Suprapubic skin (tissue), 3 donors: ENCODE results near the gene FAM186B.

Experiments
- POLR2AphosphoS5 ChIP-seq, 3 donors: sonication (generic); formaldehyde crosslinking; IDR thresholded peaks; one replicate each; pipeline ENCODE4 v1.6.1; 2017; ENCODE audit warnings: antibody characterized with exemption in 3 of 3
- TF ChIP-seq, protein P1 (sequence below), 2 donors: fragments of 200-600 bp in 1 of 2; fragments of 450-650 bp in 1 of 2; sonication (generic) in 1 of 2; IDR thresholded peaks; one replicate each; pipeline ENCODE4 v1.5.1; 2016 to 2019; ENCODE audit warnings: antibody characterized with exemption in 2 of 2, mild to moderate bottlenecking in 1 of 2, moderate library complexity in 1 of 2

DNA sequence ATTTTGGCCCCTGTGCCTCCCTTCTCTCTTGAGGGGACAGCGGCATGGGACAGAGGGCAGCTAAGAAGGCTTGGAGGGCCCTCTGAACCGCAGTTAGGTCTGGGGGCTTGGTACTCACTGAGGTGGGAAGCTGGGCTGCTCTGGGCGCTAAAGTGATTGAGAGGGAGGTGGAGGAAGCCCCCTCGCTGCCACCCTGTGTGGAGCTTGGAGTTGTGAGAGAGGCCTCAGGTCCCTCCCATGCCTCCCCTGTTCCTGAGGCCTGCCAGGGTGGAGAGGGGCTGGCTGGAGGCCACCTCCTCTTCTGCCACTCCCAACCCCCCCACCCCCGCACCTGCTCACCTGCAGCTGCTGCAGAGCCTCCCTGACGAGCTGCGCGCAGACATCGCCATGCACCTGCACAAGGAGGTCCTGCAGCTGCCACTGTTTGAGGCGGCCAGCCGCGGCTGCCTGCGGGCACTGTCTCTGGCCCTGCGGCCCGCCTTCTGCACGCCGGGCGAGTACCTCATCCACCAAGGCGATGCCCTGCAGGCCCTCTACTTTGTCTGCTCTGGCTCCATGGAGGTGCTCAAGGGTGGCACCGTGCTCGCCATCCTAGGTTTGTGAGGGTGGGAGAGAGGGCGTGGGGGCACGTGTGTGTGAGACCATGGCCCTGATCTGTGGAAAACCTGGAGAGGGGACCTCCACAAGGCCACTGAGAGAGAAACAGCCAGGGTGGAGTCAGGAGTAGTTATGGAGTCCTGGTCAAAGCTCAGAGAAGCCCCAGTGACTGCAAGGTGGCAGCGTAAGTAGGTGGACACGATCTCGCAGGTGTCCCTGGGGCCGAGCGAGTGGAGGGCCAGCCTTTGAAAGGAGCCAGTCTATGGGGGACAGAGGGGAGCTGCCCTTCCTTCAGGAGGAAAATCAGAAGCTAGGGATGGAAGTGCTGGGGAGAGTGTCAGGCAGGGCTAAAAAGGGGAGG lies 55.4 kb downstream of the FAM186B start:
- TF ChIP-seq, protein P1, sequence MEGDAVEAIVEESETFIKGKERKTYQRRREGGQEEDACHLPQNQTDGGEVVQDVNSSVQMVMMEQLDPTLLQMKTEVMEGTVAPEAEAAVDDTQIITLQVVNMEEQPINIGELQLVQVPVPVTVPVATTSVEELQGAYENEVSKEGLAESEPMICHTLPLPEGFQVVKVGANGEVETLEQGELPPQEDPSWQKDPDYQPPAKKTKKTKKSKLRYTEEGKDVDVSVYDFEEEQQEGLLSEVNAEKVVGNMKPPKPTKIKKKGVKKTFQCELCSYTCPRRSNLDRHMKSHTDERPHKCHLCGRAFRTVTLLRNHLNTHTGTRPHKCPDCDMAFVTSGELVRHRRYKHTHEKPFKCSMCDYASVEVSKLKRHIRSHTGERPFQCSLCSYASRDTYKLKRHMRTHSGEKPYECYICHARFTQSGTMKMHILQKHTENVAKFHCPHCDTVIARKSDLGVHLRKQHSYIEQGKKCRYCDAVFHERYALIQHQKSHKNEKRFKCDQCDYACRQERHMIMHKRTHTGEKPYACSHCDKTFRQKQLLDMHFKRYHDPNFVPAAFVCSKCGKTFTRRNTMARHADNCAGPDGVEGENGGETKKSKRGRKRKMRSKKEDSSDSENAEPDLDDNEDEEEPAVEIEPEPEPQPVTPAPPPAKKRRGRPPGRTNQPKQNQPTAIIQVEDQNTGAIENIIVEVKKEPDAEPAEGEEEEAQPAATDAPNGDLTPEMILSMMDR (IDR thresholded peaks at IDR 0.05), result no peak
- no peak for TF ChIP-seq POLR2AphosphoS5 (IDR thresholded peaks at IDR 0.05)
